ENCODE results near the gene YJU2. TPM values are rescaled to one million over a fixed set of nuclear protein-coding genes. Genes with fewer than 3 reads are reported as not detected.
"Not testable (repeated sequence)": the region's sequence is repeated elsewhere in the genome, so short reads cannot be mapped to it uniquely, and the experiment has no call there.

The YJU2 gene
- total RNA-seq, 3 donors from 2014 or later (not counting 1 experiment from before 2014, with no cell fraction given), result 37.7 to 39.5 (median 38.5) TPM

- WGBS (ENCODE audit: insufficient coverage), result 86% methylated on average over 8 of the region's 8 CpGs
- Mint-ChIP-seq H3K27ac (no peak overlapping the region), H3K27me3 (ENCODE audit: low read depth in 2 of 2) (peaks cover 0 to 4% of the 10 kb centered on the region in 2 donors), H3K9me3 (no peaks in the 10 kb centered on the region), H3K4me1 (no peaks in the 10 kb centered on the region), H3K4me3 (no peak overlapping the region), H3K36me3 (no peaks in the 10 kb centered on the region)
- TF ChIP-seq, protein P1, sequence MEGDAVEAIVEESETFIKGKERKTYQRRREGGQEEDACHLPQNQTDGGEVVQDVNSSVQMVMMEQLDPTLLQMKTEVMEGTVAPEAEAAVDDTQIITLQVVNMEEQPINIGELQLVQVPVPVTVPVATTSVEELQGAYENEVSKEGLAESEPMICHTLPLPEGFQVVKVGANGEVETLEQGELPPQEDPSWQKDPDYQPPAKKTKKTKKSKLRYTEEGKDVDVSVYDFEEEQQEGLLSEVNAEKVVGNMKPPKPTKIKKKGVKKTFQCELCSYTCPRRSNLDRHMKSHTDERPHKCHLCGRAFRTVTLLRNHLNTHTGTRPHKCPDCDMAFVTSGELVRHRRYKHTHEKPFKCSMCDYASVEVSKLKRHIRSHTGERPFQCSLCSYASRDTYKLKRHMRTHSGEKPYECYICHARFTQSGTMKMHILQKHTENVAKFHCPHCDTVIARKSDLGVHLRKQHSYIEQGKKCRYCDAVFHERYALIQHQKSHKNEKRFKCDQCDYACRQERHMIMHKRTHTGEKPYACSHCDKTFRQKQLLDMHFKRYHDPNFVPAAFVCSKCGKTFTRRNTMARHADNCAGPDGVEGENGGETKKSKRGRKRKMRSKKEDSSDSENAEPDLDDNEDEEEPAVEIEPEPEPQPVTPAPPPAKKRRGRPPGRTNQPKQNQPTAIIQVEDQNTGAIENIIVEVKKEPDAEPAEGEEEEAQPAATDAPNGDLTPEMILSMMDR (IDR thresholded peaks at IDR 0.05), result no peak
- Histone ChIP-seq H3K27me3 (ENCODE audit: control insufficient read depth, insufficient read depth, low read length) (peaks cover 8% of the 10 kb centered on the region), H3K9me3 (ENCODE audit: control insufficient read depth, insufficient read depth, low read length) (no peaks in the 10 kb centered on the region), H3K27ac (ENCODE audit: low read length) (no peak overlapping the region), H3K4me3 (ENCODE audit: low read length) (no peak overlapping the region), H3K4me1 (ENCODE audit: control insufficient read depth, insufficient read depth, low read length) (peaks cover 10% of the 10 kb centered on the region), H3K36me3 (ENCODE audit: control insufficient read depth, insufficient read depth, low read length) (no peaks in the 10 kb centered on the region)
- ATAC-seq (no peak), DNase-seq (no peak)
- intact Hi-C loops (cut with micrococcal nuclease), result no loop called here
Measured at GRCh38 chr19:4225885-4226284, 21.0 kb upstream of the YJU2 start.

DNA sequence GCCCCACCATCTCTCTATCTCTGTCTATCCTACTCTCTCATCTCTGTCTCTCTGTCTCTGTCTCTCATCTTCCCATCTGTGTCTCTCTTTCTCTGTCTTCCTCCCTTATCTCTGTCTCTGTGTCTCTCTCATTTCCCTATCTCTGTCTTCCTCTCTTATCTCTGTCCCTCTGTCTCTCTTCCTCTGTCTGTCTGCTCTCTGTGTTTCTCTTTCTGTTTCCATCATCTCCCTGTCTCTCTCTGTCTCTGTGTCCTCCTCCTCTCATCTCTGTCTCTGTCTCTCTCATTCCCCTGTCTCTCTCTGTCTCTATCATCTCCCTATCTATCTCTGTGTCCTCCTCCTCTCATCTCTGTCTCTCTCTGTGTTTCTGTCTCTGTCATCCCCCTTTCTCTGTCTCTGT lies 19.1 kb upstream of the YJU2 start:
- Histone ChIP-seq H3K27me3 (ENCODE audit: control insufficient read depth, insufficient read depth, low read length) (peaks cover 8% of the 10 kb centered on the region), H3K36me3 (ENCODE audit: control insufficient read depth, insufficient read depth, low read length) (no peaks in the 10 kb centered on the region), H3K9me3 (ENCODE audit: control insufficient read depth, insufficient read depth, low read length) (no peaks in the 10 kb centered on the region), H3K27ac (ENCODE audit: low read length) (no peak overlapping the region), H3K4me1 (ENCODE audit: control insufficient read depth, insufficient read depth, low read length) (peaks cover 10% of the 10 kb centered on the region), H3K4me3 (ENCODE audit: low read length) (no peak overlapping the region)
- intact Hi-C loops (cut with micrococcal nuclease), result no loop called here
- no peak for DNase-seq
- Mint-ChIP-seq H3K27me3 (ENCODE audit: low read depth in 2 of 2) (peaks cover 0 to 4% of the 10 kb centered on the region in 2 donors), H3K9me3 (no peaks in the 10 kb centered on the region), H3K36me3 (no peaks in the 10 kb centered on the region), H3K27ac (no peak overlapping the region), H3K4me1 (no peaks in the 10 kb centered on the region), H3K4me3 (no peak overlapping the region)
- ATAC-seq, result no peak
- TF ChIP-seq, protein P1 (IDR thresholded peaks at IDR 0.05), result no peak

DNA sequence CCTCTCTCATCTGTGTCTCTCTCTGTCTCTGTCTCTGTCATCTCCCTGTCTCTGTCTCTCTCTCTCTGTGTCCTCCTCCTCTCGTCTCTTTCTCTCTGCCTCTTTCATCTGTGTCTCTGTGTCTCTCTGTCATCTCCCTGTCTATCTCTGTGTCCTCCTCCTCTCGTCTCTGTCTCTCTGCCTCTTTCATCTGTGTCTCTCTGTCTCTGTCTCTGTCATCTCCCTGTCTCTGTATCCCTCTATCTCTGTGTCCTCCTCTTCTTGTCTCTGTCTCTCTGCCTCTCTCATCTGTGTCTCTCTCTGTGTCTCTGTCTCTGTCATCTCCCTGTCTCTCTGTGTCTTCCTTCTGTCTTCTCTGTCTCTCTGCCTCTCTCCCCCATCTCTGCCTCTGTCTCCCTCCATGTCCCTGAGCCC lies 18.1 kb upstream of the YJU2 start:
- H3K4me3 Mint-ChIP-seq, result no peak overlapping the region
- no peaks in the 10 kb centered on the region for H3K9me3 Mint-ChIP-seq
- H3K27ac Mint-ChIP-seq, result no peak overlapping the region
- intact Hi-C loops (cut with micrococcal nuclease), result no loop called here
- ATAC-seq, result no peak
- Histone ChIP-seq H3K27me3 (ENCODE audit: control insufficient read depth, insufficient read depth, low read length) (peaks cover 8% of the 10 kb centered on the region), H3K36me3 (ENCODE audit: control insufficient read depth, insufficient read depth, low read length) (no peaks in the 10 kb centered on the region), H3K27ac (ENCODE audit: low read length) (no peak overlapping the region), H3K9me3 (ENCODE audit: control insufficient read depth, insufficient read depth, low read length) (no peaks in the 10 kb centered on the region), H3K4me3 (ENCODE audit: low read length) (no peak overlapping the region), H3K4me1 (ENCODE audit: control insufficient read depth, insufficient read depth, low read length) (peaks cover 10% of the 10 kb centered on the region)
- peaks cover 0 to 9% of the 10 kb centered on the region in 2 donors for H3K27me3 Mint-ChIP-seq (ENCODE audit: low read depth in 2 of 2)
- H3K4me1 Mint-ChIP-seq, result no peaks in the 10 kb centered on the region
- no peaks in the 10 kb centered on the region for H3K36me3 Mint-ChIP-seq
- TF ChIP-seq, protein P1 (IDR thresholded peaks at IDR 0.05), result no peak
- DNase-seq, result no peak
- WGBS (ENCODE audit: insufficient coverage), result 61% methylated on average over 2 of the region's 2 CpGs

GRCh38 chr19:4229179-4229931 lies 17.5 kb upstream of the YJU2 start, which contains the start of gene EBI3:
TSS of gene EBI3 (plus strand) at chr19:4229523. CDS start at chr19:4229551, 28 bp downstream.
- peak; percentile 42 to 74 (median 69) for ATAC-seq
- Histone ChIP-seq H3K4me3 (ENCODE audit: low read length) (no peak within 1 kb of the TSS), H3K27me3 (ENCODE audit: control insufficient read depth, insufficient read depth, low read length) (peaks cover 8% of the 10 kb centered on the region), H3K9me3 (ENCODE audit: control insufficient read depth, insufficient read depth, low read length) (no peaks in the 10 kb centered on the region), H3K4me1 (ENCODE audit: control insufficient read depth, insufficient read depth, low read length) (peaks cover 10% of the 10 kb centered on the region), H3K36me3 (ENCODE audit: control insufficient read depth, insufficient read depth, low read length) (no peaks in the 10 kb centered on the region), H3K27ac (ENCODE audit: low read length) (no peak within 1 kb of the TSS)
- intact Hi-C loops (cut with micrococcal nuclease), result no loop called here
- peak in 1 of 2 donors; percentile 41 for DNase-seq
- WGBS (ENCODE audit: insufficient coverage), result 16% methylated on average over 17 of the region's 19 CpGs
- Mint-ChIP-seq H3K36me3 (no peaks in the 10 kb centered on the region), H3K4me1 (no peaks in the 10 kb centered on the region), H3K27me3 (ENCODE audit: low read depth in 2 of 2) (peaks cover 0 to 9% of the 10 kb centered on the region in 2 donors), H3K4me3 (no peak within 1 kb of the TSS), H3K9me3 (no peaks in the 10 kb centered on the region), H3K27ac (no peak within 1 kb of the TSS)
- TF ChIP-seq, protein P1 (IDR thresholded peaks at IDR 0.05), result no peak

GRCh38 chr19:4230237-4230636 lies 16.6 kb upstream of the YJU2 start:
- ATAC-seq; H3K9me3 ChIP-seq (ENCODE audit: control insufficient read depth, insufficient read depth, low read length); DNase-seq; H3K36me3 ChIP-seq (ENCODE audit: control insufficient read depth, insufficient read depth, low read length); H3K27ac Mint-ChIP-seq; intact Hi-C loops (cut with micrococcal nuclease); H3K27me3 ChIP-seq (ENCODE audit: control insufficient read depth, insufficient read depth, low read length); H3K4me3 ChIP-seq (ENCODE audit: low read length); H3K4me3 Mint-ChIP-seq; H3K9me3 Mint-ChIP-seq; H3K27me3 Mint-ChIP-seq (ENCODE audit: low read depth in 2 of 2); H3K36me3 Mint-ChIP-seq; H3K27ac ChIP-seq (ENCODE audit: low read length); H3K4me1 Mint-ChIP-seq: not testable (repeated sequence)
- peaks cover 10% of the 10 kb centered on the region for H3K4me1 ChIP-seq (ENCODE audit: control insufficient read depth, insufficient read depth, low read length)
- 86% methylated on average over 6 of the region's 6 CpGs for WGBS (ENCODE audit: insufficient coverage)
